Neural cell (in vitro differentiated cells): ENCODE results near the gene MAST2.

Source experiments
- CTCF ChIP-seq: fragments of 450-650 bp; IDR thresholded peaks from 2 replicates; pipeline ENCODE4 v1.5.1; 2014; ENCODE audit warnings: antibody characterized with exemption, mild to moderate bottlenecking, moderate library complexity; ENCODE audit not compliant: poor library complexity, severe bottlenecking
- EP300 ChIP-seq: fragments of 450-650 bp; conservative IDR thresholded peaks from 2 replicates; pipeline ENCODE4 v1.6.1; 2014; ENCODE audit warnings: antibody characterized with exemption, mild to moderate bottlenecking, moderate library complexity; ENCODE audit not compliant: poor library complexity, severe bottlenecking
- POLR2AphosphoS5 ChIP-seq: IDR thresholded peaks from 2 replicates; pipeline ENCODE4 v1.6.1; 2012

GRCh38 chr1:46043458-46044017 lies 240.1 kb downstream of the MAST2 start:
- TF ChIP-seq CTCF (no peak), EP300 (no peak), POLR2AphosphoS5 (no peak)
